Measurements from ENCODE around the gene AKAP8. TPM values are rescaled to one million over a fixed set of nuclear protein-coding genes. Genes with fewer than 3 reads are reported as not detected.

AKAP8 gene
- total and polyA plus RNA-seq, 2 of the 4 experiments (the other 2 are of a cell fraction), result 12.2 to 13.4 TPM

- Histone ChIP-seq H3K4me2 (ENCODE audit: low read depth, low read length) (no peak overlapping the region), H2AFZ (replicated peaks; ENCODE audit: low read length, poor library complexity) (no peak overlapping the region), H3K79me1 (ENCODE audit: low read depth in 1 of 2, low read length in 2 of 2) (peaks cover 7 to 70% of the 10 kb centered on the region in 2 experiments), H4K20me1 (ENCODE audit: insufficient read depth, low read length) (peaks cover 52% of the 10 kb centered on the region), H2BK15ac (ENCODE audit: low read depth, low read length) (no peak overlapping the region), H3K9ac (ENCODE audit: low read depth, low read length) (no peak overlapping the region), H4K5ac (ENCODE audit: low read depth, low read length) (no peak overlapping the region), H4K8ac (ENCODE audit: low read depth in 2 of 2, low read length in 2 of 2) (no peak overlapping the region), H3K18ac (ENCODE audit: low read depth, low read length) (no peak overlapping the region), H3K56ac (ENCODE audit: extremely low read depth, insufficient read depth, low read length) (no peak overlapping the region), H2AK5ac (ENCODE audit: low read depth, low read length) (no peak overlapping the region), H3K4me1 (ENCODE audit: control insufficient read depth, insufficient read depth, low read length) (peaks cover 8% of the 10 kb centered on the region), H3K23ac (ENCODE audit: low read depth, low read length) (no peak overlapping the region), H2BK5ac (ENCODE audit: low read depth, low read length, poor library complexity, severe bottlenecking) (no peak overlapping the region), H3K14ac (replicated peaks; ENCODE audit: low read depth, low read length) (no peak overlapping the region), H2AK9ac (replicated peaks; ENCODE audit: low read depth, low read length, poor library complexity) (no peak overlapping the region), H2BK120ac (ENCODE audit: low read depth, low read length) (no peak overlapping the region), H3K36me3 (ENCODE audit: control insufficient read depth, insufficient read depth, low read length) (peaks cover 45% of the 10 kb centered on the region), H4K91ac (ENCODE audit: insufficient read depth, low read depth, low read length) (no peak overlapping the region), H3K9me3 (ENCODE audit: control insufficient read depth, insufficient read depth, low read length) (no peaks in the 10 kb centered on the region), H3K9me1 (ENCODE audit: insufficient read depth, low read length) (peaks cover 7% of the 10 kb centered on the region), H2BK20ac (ENCODE audit: low read depth, low read length) (no peak overlapping the region), H3K27me3 (ENCODE audit: control insufficient read depth, insufficient read depth, low read length) (no peaks in the 10 kb centered on the region), H3K4ac (ENCODE audit: low read depth, low read length) (no peak overlapping the region), H3K4me3 (ENCODE audit: insufficient read depth, low read depth, low read length) (no peak overlapping the region), H3K27ac (ENCODE audit: insufficient read depth, low read length) (no peak overlapping the region)
- TF ChIP-seq BHLHE40 (IDR thresholded peaks at IDR 0.05; ENCODE audit: low read depth, low read length), result no peak
- no peak for TF ChIP-seq SMC3 (IDR thresholded peaks at IDR 0.05; ENCODE audit: low read depth, low read length)
- no peak for TF ChIP-seq RAD21 (IDR thresholded peaks at IDR 0.05; ENCODE audit: low read length)
- TF ChIP-seq MXI1 (IDR thresholded peaks at IDR 0.05; ENCODE audit: borderline replicate concordance, low read depth, low read length), result no peak
- TF ChIP-seq USF2 (IDR thresholded peaks at IDR 0.05; ENCODE audit: low read depth, low read length), result no peak
- TF ChIP-seq FOS (IDR thresholded peaks at IDR 0.05; ENCODE audit: low read depth, low read length), result no peak
- no peak for TF ChIP-seq RCOR1 (IDR thresholded peaks at IDR 0.05; ENCODE audit: insufficient replicate concordance, low read length)
- TF ChIP-seq NFE2L2 (IDR thresholded peaks at IDR 0.05; ENCODE audit: low read depth, low read length), result no peak
- no peak for TF ChIP-seq MAZ (IDR thresholded peaks at IDR 0.05; ENCODE audit: borderline replicate concordance, low read depth, low read length)
- TF ChIP-seq ELK1 (IDR thresholded peaks at IDR 0.05; ENCODE audit: borderline replicate concordance, low read depth, low read length), result no peak
- TF ChIP-seq MAFK (IDR thresholded peaks at IDR 0.05; ENCODE audit: low read depth, low read length), result no peak
- TF ChIP-seq POLR2A (IDR thresholded peaks at IDR 0.05; ENCODE audit: low read depth, low read length), result no peak
- TF ChIP-seq CEBPB (IDR thresholded peaks at IDR 0.05; ENCODE audit: low read depth, low read length), result no peak
- no peak for TF ChIP-seq CTCF (conservative IDR thresholded peaks at IDR 0.05; ENCODE audit: low read depth, low read length)
- TF ChIP-seq CHD1 (IDR thresholded peaks at IDR 0.05; ENCODE audit: low read depth, low read length), result no peak
- no peak for TF ChIP-seq RFX5 (IDR thresholded peaks at IDR 0.05; ENCODE audit: low read depth, low read length)
- ChIA-PET POLR2A (ENCODE audit: unreplicated experiment) (no interaction called here), CTCF (no interaction called here)
- dilution Hi-C loops (cut with HindIII; ENCODE audit: low sequenced_read_pairs, unreplicated experiment) (no loop called here), in situ Hi-C loops (cut with MboI; ENCODE audit: low sequenced_read_pairs) (no loop called here), intact Hi-C loops (cut with micrococcal nuclease) (loop anchor here (10.0 kb wide), 1 partner anchor 269 kb away; the partner anchor contains the start of gene SYDE1)
- 94% methylated on average over 12 of the region's 22 CpGs; no CpG with 5 or more reads in 1 of the 2 experiments for WGBS, 2 experiments (ENCODE audit: extremely low coverage in 2 of 2, insufficient read length in 1 of 2)
- BruUV-seq (replicated peaks), result no TSS peak
- DNase-seq (no peak), ATAC-seq (ENCODE audit: low read depth) (no peak)
These were observed 5.9 kb downstream of the AKAP8 start for GRCh38 chr19:15373644-15374043.

All from IMR-90 (cell line).